Uterus (tissue), 4 donors: ENCODE results near the gene REG4. TPM values are rescaled to one million over a fixed set of nuclear protein-coding genes. Genes with fewer than 3 reads are reported as not detected.

ENCODE experiments used
- DNase-seq, 2 donors: peaks; one replicate each; pipeline ENCODE4 v3.0.0-alpha.2; 2019 to 2020
- H3K27ac ChIP-seq, 2 donors: fragments of 200-600 bp; sonication (generic); 1 replicate in 1 of 2; 2 replicates in 1 of 2; pipeline ENCODE4 v1.5.1; 2016 to 2018
- H3K27me3 ChIP-seq, 2 donors: fragments of 200-600 bp; sonication (generic); one replicate each; pipeline ENCODE4 v1.5.1; 2018 to 2019; ENCODE audit warnings: control low read depth in 1 of 2
- H3K36me3 ChIP-seq, 2 donors: fragments of 200-600 bp; sonication (generic); one replicate each; pipeline ENCODE4 v1.5.1; 2019; ENCODE audit warnings: control low read depth in 1 of 2
- H3K4me1 ChIP-seq, 2 donors: fragments of 200-600 bp; sonication (generic); one replicate each; pipeline ENCODE4 v1.5.1; 2018 to 2019; ENCODE audit warnings: control low read depth in 1 of 2
- H3K4me3 ChIP-seq, 2 donors: fragments of 200-600 bp; sonication (generic); 1 replicate in 1 of 2; 2 replicates in 1 of 2; pipeline ENCODE4 v1.5.1; 2018 to 2019; ENCODE audit warnings: mild to moderate bottlenecking in 1 of 2
- H3K9me3 ChIP-seq, 2 donors: fragments of 200-600 bp; sonication (generic); one replicate each; pipeline ENCODE4 v1.5.1; 2019; ENCODE audit warnings: control low read depth in 1 of 2
- POLR2A ChIP-seq, 2 donors: fragments of 450-650 bp; IDR thresholded peaks; one replicate each; pipeline ENCODE4 v1.6.1; 2016; ENCODE audit warnings: antibody characterized with exemption in 2 of 2, mild to moderate bottlenecking in 1 of 2, moderate library complexity in 1 of 2
- intact Hi-C: fragments of 100-400 bp; cut with DNase I; formaldehyde crosslinking; loops from one replicate; pipeline ENCODE4 v1.15.1; 2023; ENCODE audit warnings: low total_unique reads
- total RNA-seq, 4 donors: library from RNA; depleted of rRNA in 3 of 4; stranded (reverse); fragments of >200 nt in 3 of 4; gene quantifications; one replicate each; pipeline versions ENCODE4 v1.1.0 to v1.2.4, GENCODE V29; 2014 to 2023
- TF ChIP-seq, protein P1 (sequence below), 4 experiments: fragments of 200-600 bp in 2 of 4; fragments of 450-650 bp in 2 of 4; sonication (generic) in 2 of 4; IDR thresholded peaks; one replicate each; pipeline ENCODE4 v1.5.1; 2016 to 2019; ENCODE audit warnings: antibody characterized with exemption in 4 of 4, mild to moderate bottlenecking in 2 of 4, moderate library complexity in 1 of 4
- donor health status: DM: yes; HTN: yes; CAD: no.

REG4 gene
- total RNA-seq, 4 donors from 2014 or later = not detected

- no peak for DNase-seq
- intact Hi-C loops = no loop called here
- Histone ChIP-seq H3K4me1 (no peaks in the 10 kb centered on the region), H3K27ac (no peak overlapping the region), H3K36me3 (no peaks in the 10 kb centered on the region), H3K27me3 (no peaks in the 10 kb centered on the region), H3K9me3 (no peaks in the 10 kb centered on the region), H3K4me3 (no peak overlapping the region)
- no peak for TF ChIP-seq POLR2A (IDR thresholded peaks at IDR 0.05)
- TF ChIP-seq, protein P1, sequence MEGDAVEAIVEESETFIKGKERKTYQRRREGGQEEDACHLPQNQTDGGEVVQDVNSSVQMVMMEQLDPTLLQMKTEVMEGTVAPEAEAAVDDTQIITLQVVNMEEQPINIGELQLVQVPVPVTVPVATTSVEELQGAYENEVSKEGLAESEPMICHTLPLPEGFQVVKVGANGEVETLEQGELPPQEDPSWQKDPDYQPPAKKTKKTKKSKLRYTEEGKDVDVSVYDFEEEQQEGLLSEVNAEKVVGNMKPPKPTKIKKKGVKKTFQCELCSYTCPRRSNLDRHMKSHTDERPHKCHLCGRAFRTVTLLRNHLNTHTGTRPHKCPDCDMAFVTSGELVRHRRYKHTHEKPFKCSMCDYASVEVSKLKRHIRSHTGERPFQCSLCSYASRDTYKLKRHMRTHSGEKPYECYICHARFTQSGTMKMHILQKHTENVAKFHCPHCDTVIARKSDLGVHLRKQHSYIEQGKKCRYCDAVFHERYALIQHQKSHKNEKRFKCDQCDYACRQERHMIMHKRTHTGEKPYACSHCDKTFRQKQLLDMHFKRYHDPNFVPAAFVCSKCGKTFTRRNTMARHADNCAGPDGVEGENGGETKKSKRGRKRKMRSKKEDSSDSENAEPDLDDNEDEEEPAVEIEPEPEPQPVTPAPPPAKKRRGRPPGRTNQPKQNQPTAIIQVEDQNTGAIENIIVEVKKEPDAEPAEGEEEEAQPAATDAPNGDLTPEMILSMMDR (IDR thresholded peaks at IDR 0.05) = no peak
These were observed 39.0 kb downstream of the REG4 start for GRCh38 chr1:119772298-119772697.

- H3K4me1 ChIP-seq = no peaks in the 10 kb centered on the region
- no peak for TF ChIP-seq POLR2A (IDR thresholded peaks at IDR 0.05)
- TF ChIP-seq, protein P1 (IDR thresholded peaks at IDR 0.05) = no peak
- intact Hi-C loops = no loop called here
- no peaks in the 10 kb centered on the region for H3K36me3 ChIP-seq
- no peak overlapping the region for H3K27ac ChIP-seq
- no peaks in the 10 kb centered on the region for H3K9me3 ChIP-seq
- DNase-seq = no peak
- no peak overlapping the region for H3K4me3 ChIP-seq
- no peaks in the 10 kb centered on the region for H3K27me3 ChIP-seq
These were observed 39.5 kb downstream of the REG4 start for GRCh38 chr1:119771770-119772169.

DNA sequence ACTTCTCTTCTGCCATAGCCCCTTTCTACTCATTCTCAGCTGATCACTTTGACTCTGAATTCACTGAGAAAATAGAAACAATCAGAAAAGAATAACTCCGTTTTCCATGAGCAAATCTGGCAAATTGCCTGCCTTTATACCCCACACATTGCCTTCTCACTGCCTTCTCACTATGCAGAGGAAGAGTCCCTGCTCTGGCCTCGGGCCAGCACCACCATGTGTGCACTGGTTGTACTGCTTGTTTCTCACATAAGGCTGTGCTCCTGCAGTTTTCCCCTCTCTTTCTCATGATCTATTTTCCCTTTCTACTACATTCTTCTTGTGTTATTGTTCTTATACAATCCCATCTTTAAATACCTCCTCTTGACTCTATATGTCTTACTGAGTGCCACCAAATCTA is 40.2 kb downstream of the REG4 start:
- intact Hi-C loops = no loop called here
- Histone ChIP-seq H3K27me3 (no peaks in the 10 kb centered on the region), H3K4me3 (no peak overlapping the region), H3K27ac (no peak overlapping the region), H3K4me1 (no peaks in the 10 kb centered on the region), H3K9me3 (no peaks in the 10 kb centered on the region), H3K36me3 (no peaks in the 10 kb centered on the region)
- DNase-seq = no peak
- no peak for TF ChIP-seq POLR2A (IDR thresholded peaks at IDR 0.05)
- TF ChIP-seq, protein P1 (IDR thresholded peaks at IDR 0.05) = no peak

DNA sequence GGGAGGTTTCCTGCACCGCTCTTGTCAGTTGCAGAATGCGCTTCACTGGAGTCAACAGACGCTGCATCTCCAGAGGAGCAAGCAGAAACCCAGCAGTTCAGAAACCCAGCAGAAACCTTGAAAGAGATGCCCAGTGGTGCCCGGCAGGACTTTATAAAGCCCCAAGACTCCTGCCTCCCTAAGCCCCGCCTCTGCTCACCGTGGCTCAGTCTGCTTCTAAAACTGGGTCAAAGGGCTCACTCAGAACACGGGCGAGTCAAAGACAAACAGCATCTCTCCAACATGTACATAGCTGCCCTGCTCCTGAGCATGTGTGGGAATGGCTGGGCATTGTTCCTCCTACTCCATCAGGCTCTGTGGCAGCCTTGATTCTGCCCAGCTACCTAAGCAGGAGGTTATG is 42.5 kb downstream of the REG4 start, which contains the start of gene HMGCS2:
Gene HMGCS2, minus strand, starts transcription at position 128 of the 400 bp plus-strand sequence. Its CDS starts 61 bp downstream, at position 67.
- intact Hi-C loops = no loop called here
- Histone ChIP-seq H3K9me3 (no peaks in the 10 kb centered on the region), H3K4me1 (no peaks in the 10 kb centered on the region), H3K4me3 (no peak within 1 kb of the TSS), H3K27me3 (no peaks in the 10 kb centered on the region), H3K36me3 (no peaks in the 10 kb centered on the region), H3K27ac (no peak within 1 kb of the TSS)
- no peak for DNase-seq
- TF ChIP-seq, protein P1 (IDR thresholded peaks at IDR 0.05) = no peak
- TF ChIP-seq POLR2A (IDR thresholded peaks at IDR 0.05) = no peak

- no peak for DNase-seq
- H3K27ac ChIP-seq = no peak overlapping the region
- TF ChIP-seq POLR2A (IDR thresholded peaks at IDR 0.05) = no peak
- TF ChIP-seq, protein P1 (IDR thresholded peaks at IDR 0.05) = no peak
- H3K4me1 ChIP-seq = no peaks in the 10 kb centered on the region
- no peaks in the 10 kb centered on the region for H3K9me3 ChIP-seq
- H3K4me3 ChIP-seq = no peak overlapping the region
- no peaks in the 10 kb centered on the region for H3K27me3 ChIP-seq
- intact Hi-C loops = no loop called here
- no peaks in the 10 kb centered on the region for H3K36me3 ChIP-seq
These were observed 43.8 kb downstream of the REG4 start for GRCh38 chr1:119767486-119767885.
